Stimulated activated CD4-positive, alpha-beta T cell treated with anti-CD3 and anti-CD28 coated beads, Interleukin-15, amount 100 ng/mL, for 48 hours (primary cell): ENCODE results near the gene ZNF667.

Experiments
- DNase-seq, 2 donors: peaks; one replicate each; pipeline ENCODE4 v3.0.0-alpha.2; 2020; ENCODE audit warnings: low read depth in 2 of 2

Gene ZNF667

GRCh38 chr19:56476651-56477428 is at the start of gene ZNF667:
Gene ZNF667 (minus strand): TSS chr19:56477345. CDS start chr19:56462370, 14,975 bp downstream.
- DNase-seq = peak; percentile 12 to 30

- DNase-seq = no peak
Measured at GRCh38 chr19:56525214-56525860, 48.2 kb upstream of the ZNF667 start.

GRCh38 chr19:56508290-56508778 is 31.2 kb upstream of the ZNF667 start:
- DNase-seq = no peak

GRCh38 chr19:56507446-56508289 is 30.5 kb upstream of the ZNF667 start, which contains the start of gene ZNF471:
Gene ZNF471 (plus strand): TSS chr19:56507855. CDS start chr19:56511572, 3,717 bp downstream.
- peak; percentile 73 to 80 for DNase-seq

- DNase-seq = no peak
Measured at GRCh38 chr19:56504581-56504980, 27.4 kb upstream of the ZNF667 start.

GRCh38 chr19:56491399-56491798 is 14.3 kb upstream of the ZNF667 start:
- no peak for DNase-seq

GRCh38 chr19:56477429-56478338 is 539 bp upstream of the ZNF667 start:
- peak; percentile 35 to 43 for DNase-seq

- no peak for DNase-seq
Measured at GRCh38 chr19:56476093-56476492, 1.1 kb downstream of the ZNF667 start.

GRCh38 chr19:56474308-56474707 is 2.8 kb downstream of the ZNF667 start:
- DNase-seq = no peak

- DNase-seq = no peak
Measured at GRCh38 chr19:56441206-56441792, 35.8 kb downstream of the ZNF667 start.

- no peak for DNase-seq
Measured at GRCh38 chr19:56423985-56424353, 53.2 kb downstream of the ZNF667 start.

- DNase-seq = no peak
Measured at GRCh38 chr19:56423276-56423984, 53.7 kb downstream of the ZNF667 start.

GRCh38 chr19:56405062-56405461 is 72.1 kb downstream of the ZNF667 start:
- no peak for DNase-seq

- no peak for DNase-seq
Measured at GRCh38 chr19:56404705-56405056, 72.5 kb downstream of the ZNF667 start.

GRCh38 chr19:56403764-56404704 is 73.1 kb downstream of the ZNF667 start, which contains the start of gene ZNF583:
Gene ZNF583 (plus strand): TSS chr19:56404332. CDS start chr19:56407115, 2,783 bp downstream.
- peak; percentile 81 to 86 for DNase-seq

GRCh38 chr19:56403261-56403660 is 73.9 kb downstream of the ZNF667 start:
- DNase-seq = no peak

- no peak for DNase-seq
Measured at GRCh38 chr19:56400485-56400884, 76.7 kb downstream of the ZNF667 start.

GRCh38 chr19:56398809-56399208 is 78.3 kb downstream of the ZNF667 start:
- no peak for DNase-seq
